ENCODE measurements around the gene CYP4B1.

DNA sequence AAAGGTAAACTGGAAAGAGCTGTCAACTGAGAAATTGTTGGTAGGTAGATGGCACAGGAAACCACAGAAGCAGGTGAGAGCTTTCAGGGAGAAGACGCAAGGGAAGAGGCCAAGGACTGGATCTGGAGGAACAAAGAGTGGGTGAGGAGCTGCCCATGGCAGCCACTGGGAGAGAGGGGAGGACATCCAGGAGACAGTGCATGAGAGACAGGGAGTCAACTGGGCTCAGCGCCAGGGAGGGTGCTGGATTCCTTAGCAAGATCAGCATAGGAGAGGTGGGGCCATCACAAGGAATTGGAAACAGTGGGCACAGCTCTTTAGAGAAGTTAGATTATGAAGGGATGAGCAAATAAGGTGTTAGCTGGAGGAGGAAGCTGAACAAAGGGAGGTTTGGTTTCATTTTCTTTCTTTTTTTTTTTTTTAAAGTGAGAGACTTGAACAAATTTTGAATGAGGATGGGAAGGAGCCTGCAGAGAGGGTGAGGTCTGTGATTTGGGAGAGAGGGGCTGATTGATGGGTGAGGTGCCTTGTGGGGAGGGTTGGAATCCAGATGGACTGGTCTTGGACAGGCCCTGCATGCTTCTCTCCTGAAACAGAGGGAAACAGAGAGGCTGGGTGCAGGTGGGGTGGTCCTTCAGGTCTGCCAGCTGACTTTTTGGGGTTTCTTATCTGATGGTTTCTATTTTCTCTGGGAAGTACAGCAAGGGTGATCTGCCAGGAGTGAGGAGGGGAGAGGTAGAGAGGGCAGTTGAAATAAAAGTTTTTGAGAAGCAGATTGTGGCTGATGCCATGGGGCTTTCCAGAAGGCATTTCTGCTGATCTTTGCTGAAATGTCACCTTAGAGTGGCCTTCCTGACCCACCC, 5.4 kb downstream of the CYP4B1 start:
- TF ChIP-seq KLF9 (tag by site-specific recombination; IDR thresholded peaks at IDR 0.05; ENCODE audit: low read depth) = no peak
- TF ChIP-seq CTCF (tag by site-specific recombination; IDR thresholded peaks at IDR 0.05) = no peak
- TF ChIP-seq ZNF274 (IDR thresholded peaks at IDR 0.05; ENCODE audit: low read length) = no peak
- TF ChIP-seq ZNF274 (tag by site-specific recombination; IDR thresholded peaks at IDR 0.05; ENCODE audit: borderline replicate concordance) = no peak
- TF ChIP-seq ZBTB11 (tag by site-specific recombination; conservative IDR thresholded peaks at IDR 0.05; ENCODE audit: low read depth) = no peak
- no peak for TF ChIP-seq SALL2 (tag by site-specific recombination; IDR thresholded peaks at IDR 0.05; ENCODE audit: borderline replicate concordance)
- no peak for TF ChIP-seq ZNF433 (tag by site-specific recombination; IDR thresholded peaks at IDR 0.05; ENCODE audit: low read depth)
- no peak for TF ChIP-seq ZSCAN5A (tag by site-specific recombination; IDR thresholded peaks at IDR 0.05)
- TF ChIP-seq SP2 (tag by site-specific recombination; IDR thresholded peaks at IDR 0.05) = no peak
- no peak for TF ChIP-seq ZNF292 (tag by site-specific recombination; IDR thresholded peaks at IDR 0.05; ENCODE audit: borderline replicate concordance, low read depth)
- TF ChIP-seq, protein P1, sequence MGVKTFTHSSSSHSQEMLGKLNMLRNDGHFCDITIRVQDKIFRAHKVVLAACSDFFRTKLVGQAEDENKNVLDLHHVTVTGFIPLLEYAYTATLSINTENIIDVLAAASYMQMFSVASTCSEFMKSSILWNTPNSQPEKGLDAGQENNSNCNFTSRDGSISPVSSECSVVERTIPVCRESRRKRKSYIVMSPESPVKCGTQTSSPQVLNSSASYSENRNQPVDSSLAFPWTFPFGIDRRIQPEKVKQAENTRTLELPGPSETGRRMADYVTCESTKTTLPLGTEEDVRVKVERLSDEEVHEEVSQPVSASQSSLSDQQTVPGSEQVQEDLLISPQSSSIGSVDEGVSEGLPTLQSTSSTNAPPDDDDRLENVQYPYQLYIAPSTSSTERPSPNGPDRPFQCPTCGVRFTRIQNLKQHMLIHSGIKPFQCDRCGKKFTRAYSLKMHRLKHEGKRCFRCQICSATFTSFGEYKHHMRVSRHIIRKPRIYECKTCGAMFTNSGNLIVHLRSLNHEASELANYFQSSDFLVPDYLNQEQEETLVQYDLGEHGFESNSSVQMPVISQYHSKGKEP (tag by site-specific recombination; IDR thresholded peaks at IDR 0.05) = no peak
- no peak for TF ChIP-seq ZFP69B (tag by site-specific recombination; IDR thresholded peaks at IDR 0.05)

Data from HEK293 (cell line).